ENCODE measurements around the gene KCNAB2. TPM values are rescaled to one million over a fixed set of nuclear protein-coding genes. Genes with fewer than 3 reads are reported as not detected.
"Not testable (repeated sequence)": the region's sequence is repeated elsewhere in the genome, so short reads cannot be mapped to it uniquely, and the experiment has no call there.

KCNAB2 gene
- total RNA-seq, 2 experiments from 2014 or later = 290 to 299 TPM

- DNase-seq (no peak), ATAC-seq (no peak)
- intact Hi-C loops (cut with micrococcal nuclease) = no loop called here
- Mint-ChIP-seq H3K9me3 (no peaks in the 10 kb centered on the region), H3K4me3 (no peak overlapping the region), H3K27me3 (no peaks in the 10 kb centered on the region), H3K36me3 (ENCODE audit: low read depth) (peaks cover 26% of the 10 kb centered on the region), H3K27ac (no peak overlapping the region), H3K4me1 (ENCODE audit: low read depth) (no peaks in the 10 kb centered on the region)
- POLR2A ChIA-PET = no interaction called here
- CTCF ChIA-PET = interaction anchor here (1.3 to 1.4 kb wide), 2 partner anchors 8 to 130 kb away, joined by 3 to 4 read pairs; no protein-coding TSS in a partner anchor
- TF ChIP-seq CTCF (IDR thresholded peaks at IDR 0.05) = no peak
Measured at GRCh38 chr1:6074192-6074901, 28.7 kb downstream of the KCNAB2 start.

- Mint-ChIP-seq H3K36me3 (ENCODE audit: low read depth) (peaks cover 34% of the 10 kb centered on the region), H3K27me3 (no peaks in the 10 kb centered on the region), H3K27ac (no peak overlapping the region), H3K9me3 (no peaks in the 10 kb centered on the region), H3K4me3 (no peak overlapping the region), H3K4me1 (ENCODE audit: low read depth) (no peaks in the 10 kb centered on the region)
- POLR2A ChIA-PET = interaction anchor here (1.2 kb wide), 1 partner anchor 12 kb away, joined by 4 read pairs; no protein-coding TSS in a partner anchor
- intact Hi-C loops (cut with micrococcal nuclease) = no loop called here
- DNase-seq (no peak), ATAC-seq (no peak)
- CTCF ChIA-PET = no interaction called here
- no peak for TF ChIP-seq CTCF (IDR thresholded peaks at IDR 0.05)
Measured at GRCh38 chr1:6075748-6076147, 30.1 kb downstream of the KCNAB2 start.

- DNase-seq; intact Hi-C loops (cut with micrococcal nuclease); H3K9me3 Mint-ChIP-seq; CTCF ChIA-PET; H3K4me3 Mint-ChIP-seq; H3K27me3 Mint-ChIP-seq; H3K4me1 Mint-ChIP-seq (ENCODE audit: low read depth); ATAC-seq: not testable (repeated sequence)
- H3K36me3 Mint-ChIP-seq (ENCODE audit: low read depth) = peaks cover 43% of the 10 kb centered on the region
- peak overlapping the region; percentile 1 for H3K27ac Mint-ChIP-seq
- POLR2A ChIA-PET = interaction anchor here (0.6 to 1.2 kb wide), 2 partner anchors 11 to 77 kb away, joined by 3 read pairs; no protein-coding TSS in a partner anchor
Measured at GRCh38 chr1:6077061-6077460, 31.4 kb downstream of the KCNAB2 start.

GRCh38 chr1:6077506-6077905 lies 31.8 kb downstream of the KCNAB2 start:
- H3K36me3 Mint-ChIP-seq (ENCODE audit: low read depth) = peaks cover 45% of the 10 kb centered on the region
- ATAC-seq (no peak), DNase-seq (no peak)
- no peaks in the 10 kb centered on the region for H3K27me3 Mint-ChIP-seq
- ChIA-PET CTCF (no interaction called here), POLR2A (interaction anchor here (0.5 to 1.2 kb wide), 3 partner anchors 10 to 76 kb away, joined by 3 read pairs; no protein-coding TSS in a partner anchor)
- no peak overlapping the region for H3K27ac Mint-ChIP-seq
- intact Hi-C loops (cut with micrococcal nuclease) = no loop called here
- no peak for TF ChIP-seq CTCF (IDR thresholded peaks at IDR 0.05)
- H3K4me3 Mint-ChIP-seq = no peak overlapping the region
- no peaks in the 10 kb centered on the region for H3K9me3 Mint-ChIP-seq
- no peaks in the 10 kb centered on the region for H3K4me1 Mint-ChIP-seq (ENCODE audit: low read depth)

- TF ChIP-seq CTCF (IDR thresholded peaks at IDR 0.05) = no peak
- Mint-ChIP-seq H3K4me3 (no peak overlapping the region), H3K27ac (no peak overlapping the region), H3K36me3 (ENCODE audit: low read depth) (peaks cover 47% of the 10 kb centered on the region), H3K27me3 (no peaks in the 10 kb centered on the region), H3K4me1 (ENCODE audit: low read depth) (no peaks in the 10 kb centered on the region), H3K9me3 (no peaks in the 10 kb centered on the region)
- ATAC-seq (no peak), DNase-seq (no peak)
- ChIA-PET POLR2A (interaction anchor here (0.5 to 1.2 kb wide), 2 partner anchors 10 to 15 kb away, joined by 3 read pairs; no protein-coding TSS in a partner anchor), CTCF (no interaction called here)
- intact Hi-C loops (cut with micrococcal nuclease) = no loop called here
Measured at GRCh38 chr1:6077919-6078318, 32.2 kb downstream of the KCNAB2 start.

Data from activated CD8-positive, alpha-beta T cell treated with anti-CD3 and anti-CD28 coated beads for 36 hours (primary cell).